Peyer's patch (tissue), 4 donors: ENCODE results near the gene MADCAM1.

ENCODE experiments used
- POLR2A ChIP-seq, 2 donors: fragments of 450-650 bp; IDR thresholded peaks; one replicate each; pipeline ENCODE4 v1.5.1; 2017; ENCODE audit warnings: antibody characterized with exemption in 2 of 2, mild to moderate bottlenecking in 2 of 2, moderate library complexity in 2 of 2
- TF ChIP-seq, protein P1 (sequence below), 6 experiments: fragments of 450-650 bp in 4 of 6; fragments of 200-600 bp in 2 of 6; sonication (generic) in 1 of 6; IDR thresholded peaks; one replicate each; pipeline ENCODE4 v1.5.1; 2017 to 2019; ENCODE audit warnings: antibody characterized with exemption in 6 of 6, mild to moderate bottlenecking in 3 of 6, moderate library complexity in 1 of 6

DNA sequence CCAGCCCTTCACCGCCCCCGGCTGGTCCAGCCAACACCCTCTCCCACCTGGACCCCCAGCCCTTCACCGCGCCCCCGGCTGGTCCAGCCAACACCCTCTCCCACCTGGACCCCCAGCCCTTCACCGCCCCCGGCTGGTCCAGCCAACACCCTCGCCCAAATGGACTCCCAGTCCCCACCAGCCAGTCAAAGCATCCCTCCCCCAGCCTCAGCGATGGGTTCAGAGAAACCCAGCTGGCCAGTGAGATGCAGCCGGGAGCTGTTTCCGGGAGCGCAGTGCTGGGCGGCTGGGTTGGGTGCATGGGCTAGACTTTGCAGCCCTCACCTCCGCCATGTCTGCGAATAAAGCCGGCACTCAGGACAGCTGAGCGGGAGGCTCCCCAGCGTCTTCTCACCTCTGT is 28.7 kb downstream of the MADCAM1 start:
- TF ChIP-seq, protein P1, sequence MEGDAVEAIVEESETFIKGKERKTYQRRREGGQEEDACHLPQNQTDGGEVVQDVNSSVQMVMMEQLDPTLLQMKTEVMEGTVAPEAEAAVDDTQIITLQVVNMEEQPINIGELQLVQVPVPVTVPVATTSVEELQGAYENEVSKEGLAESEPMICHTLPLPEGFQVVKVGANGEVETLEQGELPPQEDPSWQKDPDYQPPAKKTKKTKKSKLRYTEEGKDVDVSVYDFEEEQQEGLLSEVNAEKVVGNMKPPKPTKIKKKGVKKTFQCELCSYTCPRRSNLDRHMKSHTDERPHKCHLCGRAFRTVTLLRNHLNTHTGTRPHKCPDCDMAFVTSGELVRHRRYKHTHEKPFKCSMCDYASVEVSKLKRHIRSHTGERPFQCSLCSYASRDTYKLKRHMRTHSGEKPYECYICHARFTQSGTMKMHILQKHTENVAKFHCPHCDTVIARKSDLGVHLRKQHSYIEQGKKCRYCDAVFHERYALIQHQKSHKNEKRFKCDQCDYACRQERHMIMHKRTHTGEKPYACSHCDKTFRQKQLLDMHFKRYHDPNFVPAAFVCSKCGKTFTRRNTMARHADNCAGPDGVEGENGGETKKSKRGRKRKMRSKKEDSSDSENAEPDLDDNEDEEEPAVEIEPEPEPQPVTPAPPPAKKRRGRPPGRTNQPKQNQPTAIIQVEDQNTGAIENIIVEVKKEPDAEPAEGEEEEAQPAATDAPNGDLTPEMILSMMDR (IDR thresholded peaks at IDR 0.05), result no peak
- TF ChIP-seq POLR2A (IDR thresholded peaks at IDR 0.05), result no peak
